ENCODE results near the gene IGF2BP3. TPM values are rescaled to one million over a fixed set of nuclear protein-coding genes. Genes with fewer than 3 reads are reported as not detected.
A peak's percentile ranks its signal among the peaks of the same experiment; 100 is the strongest.

IGF2BP3 gene
- total and polyA plus RNA-seq, 10 of the 15 experiments (the other 5 are each of a cell fraction or from before 2014, with no cell fraction given) = 4.6 to 61.2 (median 36.9) TPM

- TF ChIP-seq EED (IDR thresholded peaks at IDR 0.05; ENCODE audit: low read depth) (0 out of 2 replicates have a peak, but pooled peaks have one; percentile 2), HDAC2 (IDR thresholded peaks at IDR 0.05) (no peak), RCOR1 (conservative IDR thresholded peaks at IDR 0.05; ENCODE audit: low read depth, low read length) (no peak), CTCF (IDR thresholded peaks at IDR 0.05 in 2 of 3, conservative IDR thresholded peaks at IDR 0.05 in 1 of 3; ENCODE audit: control insufficient read depth in 2 of 3, extremely low read depth in 1 of 3, insufficient read depth in 1 of 3, low read depth in 3 of 3, low read length in 3 of 3) (peak in 1 of 3 experiments; percentile 4; a peak in 1 of 6 replicates), TCF12 (IDR thresholded peaks at IDR 0.05; ENCODE audit: low read depth, low read length) (no peak), REST (IDR thresholded peaks at IDR 0.05; ENCODE audit: low read depth, low read length) (no peak), RB1 (IDR thresholded peaks at IDR 0.05; ENCODE audit: borderline replicate concordance) (no peak), ETV6 (conservative IDR thresholded peaks at IDR 0.05 in 1 of 2, IDR thresholded peaks at IDR 0.05 in 1 of 2; ENCODE audit: borderline replicate concordance in 1 of 2, low read depth in 1 of 2) (no peak), MTA2 (IDR thresholded peaks at IDR 0.05; ENCODE audit: low read depth) (no peak), PAX5 (IDR thresholded peaks at IDR 0.05; ENCODE audit: borderline replicate concordance, low read depth, low read length) (peak; percentile 53; the same call in 1 of the 2 replicates), RUNX3 (IDR thresholded peaks at IDR 0.05; ENCODE audit: low read length) (no peak), SIX5 (IDR thresholded peaks at IDR 0.05; ENCODE audit: low read depth, low read length, severe bottlenecking) (no peak), SMAD5 (IDR thresholded peaks at IDR 0.05; ENCODE audit: low read depth) (no peak), HSF1 (IDR thresholded peaks at IDR 0.05; ENCODE audit: low read depth, low read length) (no peak), MXI1 (IDR thresholded peaks at IDR 0.05; ENCODE audit: low read depth, low read length) (0 out of 2 replicates have a peak, but pooled peaks have one; percentile 2), ZNF687 (IDR thresholded peaks at IDR 0.05) (no peak)
Observed at GRCh38 chr7:23468526-23469149, 1.7 kb downstream of the IGF2BP3 start (continued).

Measured in GM12878 (cell line).